Breast epithelium (tissue), 3 donors: ENCODE measurements around the gene SIDT1.

Experiments
- CTCF ChIP-seq, 3 donors: fragments of 450-650 bp; IDR thresholded peaks; one replicate each; pipeline ENCODE4 v1.5.1; 2016 to 2017; ENCODE audit warnings: antibody characterized with exemption in 3 of 3, mild to moderate bottlenecking in 3 of 3, moderate library complexity in 3 of 3
- POLR2A ChIP-seq: fragments of 450-650 bp; IDR thresholded peaks from one replicate; pipeline ENCODE4 v1.6.1; 2016; ENCODE audit warnings: antibody characterized with exemption, mild to moderate bottlenecking, moderate library complexity
- POLR2AphosphoS5 ChIP-seq, 3 donors: sonication (generic); formaldehyde crosslinking; IDR thresholded peaks; one replicate each; pipeline ENCODE4 v1.6.1; 2017; ENCODE audit warnings: antibody characterized with exemption in 3 of 3

- TF ChIP-seq CTCF (IDR thresholded peaks at IDR 0.05) (no peak), POLR2A (no peak), POLR2AphosphoS5 (IDR thresholded peaks at IDR 0.05) (no peak)
Observed at GRCh38 chr3:113637756-113638155, 105.4 kb downstream of the SIDT1 start.
